Pulmonary artery endothelial cell (primary cell): Measurements from ENCODE around the gene RFLNA. TPM values are rescaled to one million over a fixed set of nuclear protein-coding genes. Genes with fewer than 3 reads are reported as not detected.

Experiments used
- DNase-seq: peaks from one replicate; pipeline ENCODE4 v3.0.0-alpha.2; 2011; ENCODE audit warnings: low read depth, low spot score
- total RNA-seq: library from RNA; depleted of rRNA; stranded (reverse); fragments of >200 nt; gene quantifications from 2 replicates; pipeline ENCODE4 v1.2.3, GENCODE V29; 2014

Gene RFLNA
- total RNA-seq = 23.9 and 70.8 TPM in 2 replicates

- no peak for DNase-seq
These were observed at the start of gene RFLNA for GRCh38 chr12:124294780-124295341. Gene RFLNA, plus strand, starts transcription at chr12:124295093. Its CDS starts 337 bp downstream, at chr12:124295430.

GRCh38 chr12:124247331-124247730 is 47.6 kb upstream of the RFLNA start:
- no peak for DNase-seq

GRCh38 chr12:124248941-124249825 is 45.7 kb upstream of the RFLNA start:
- no peak for DNase-seq

- DNase-seq = no peak
These were observed 43.7 kb upstream of the RFLNA start for GRCh38 chr12:124251186-124251585.

GRCh38 chr12:124252964-124253363 is 41.9 kb upstream of the RFLNA start:
- DNase-seq = no peak

- DNase-seq = no peak
These were observed 40.8 kb upstream of the RFLNA start for GRCh38 chr12:124254126-124254525.

GRCh38 chr12:124259154-124260066 is 35.5 kb upstream of the RFLNA start:
- no peak for DNase-seq

GRCh38 chr12:124261885-124262284 is 33.0 kb upstream of the RFLNA start:
- DNase-seq = no peak

- no peak for DNase-seq
These were observed 30.7 kb upstream of the RFLNA start for GRCh38 chr12:124264089-124264795.

GRCh38 chr12:124264879-124265278 is 30.0 kb upstream of the RFLNA start:
- no peak for DNase-seq

- no peak for DNase-seq
These were observed 27.6 kb upstream of the RFLNA start for GRCh38 chr12:124267205-124267778.

- DNase-seq = no peak
These were observed 24.2 kb upstream of the RFLNA start for GRCh38 chr12:124270671-124271070.

GRCh38 chr12:124273630-124274029 is 21.3 kb upstream of the RFLNA start:
- no peak for DNase-seq

GRCh38 chr12:124276337-124276736 is 18.6 kb upstream of the RFLNA start:
- no peak for DNase-seq

- no peak for DNase-seq
These were observed 17.3 kb upstream of the RFLNA start for GRCh38 chr12:124277394-124278241.

GRCh38 chr12:124278389-124279101 is 16.3 kb upstream of the RFLNA start:
- no peak for DNase-seq

GRCh38 chr12:124279315-124279714 is 15.6 kb upstream of the RFLNA start:
- DNase-seq = no peak

- DNase-seq = no peak
These were observed 15.0 kb upstream of the RFLNA start for GRCh38 chr12:124279846-124280360.

GRCh38 chr12:124281309-124281708 is 13.6 kb upstream of the RFLNA start:
- no peak for DNase-seq
